Stimulated activated CD4-positive, alpha-beta T cell treated with anti-CD3 and anti-CD28 coated beads, TNF-alpha, amount 100 ng/mL, for 1 hour (primary cell): ENCODE measurements around the gene WDR35.

ENCODE experiments used
- DNase-seq, 3 donors: peaks; one replicate each; pipeline ENCODE4 v3.0.0-alpha.2; 2020; ENCODE audit warnings: low read depth in 3 of 3, low spot score in 1 of 3

Gene WDR35

GRCh38 chr2:20011276-20012031 is 21.5 kb upstream of the WDR35 start:
- no peak for DNase-seq

GRCh38 chr2:20008703-20009102 is 18.8 kb upstream of the WDR35 start:
- no peak for DNase-seq

- no peak for DNase-seq
Measured at GRCh38 chr2:20005891-20006470, 16.1 kb upstream of the WDR35 start.

GRCh38 chr2:20005067-20005627 is 15.2 kb upstream of the WDR35 start:
- no peak for DNase-seq

GRCh38 chr2:20001361-20001863 is 11.5 kb upstream of the WDR35 start:
- DNase-seq = no peak

GRCh38 chr2:19993731-19994130 is 3.8 kb upstream of the WDR35 start:
- DNase-seq = no peak

- DNase-seq = no peak
Measured at GRCh38 chr2:19991895-19992294, 2.0 kb upstream of the WDR35 start.

GRCh38 chr2:19990416-19990728 is 467 bp upstream of the WDR35 start:
- DNase-seq = no peak

GRCh38 chr2:19989342-19989666 is 601 bp downstream of the WDR35 start:
- no peak for DNase-seq

- DNase-seq = no peak
Measured at GRCh38 chr2:19988600-19988999, 1.3 kb downstream of the WDR35 start.

- no peak for DNase-seq
Measured at GRCh38 chr2:19987936-19988335, 2.0 kb downstream of the WDR35 start.

- no peak for DNase-seq
Measured at GRCh38 chr2:19982268-19982667, 7.6 kb downstream of the WDR35 start.

GRCh38 chr2:19979932-19980331 is 10.0 kb downstream of the WDR35 start:
- DNase-seq = no peak

GRCh38 chr2:19973466-19973865 is 16.4 kb downstream of the WDR35 start:
- no peak for DNase-seq

GRCh38 chr2:19971691-19972090 is 18.2 kb downstream of the WDR35 start:
- DNase-seq = no peak

GRCh38 chr2:19963386-19963785 is 26.5 kb downstream of the WDR35 start:
- no peak for DNase-seq

- DNase-seq = peak; percentile 2 to 7 (median 7)
Measured at GRCh38 chr2:19955544-19956422, 34.1 kb downstream of the WDR35 start.

- no peak for DNase-seq
Measured at GRCh38 chr2:19949071-19949470, 40.8 kb downstream of the WDR35 start.

GRCh38 chr2:19947184-19947940 is 42.5 kb downstream of the WDR35 start:
- DNase-seq = no peak

GRCh38 chr2:19944205-19944845 is 45.6 kb downstream of the WDR35 start:
- DNase-seq = no peak

- no peak for DNase-seq
Measured at GRCh38 chr2:19943189-19943588, 46.7 kb downstream of the WDR35 start.
